Amniotic stem cell (primary cell): ENCODE data around the gene CIART.
A peak's percentile ranks its signal among the peaks of the same experiment; 100 is the strongest.
"Not testable (repeated sequence)": the region's sequence is repeated elsewhere in the genome, so short reads cannot be mapped to it uniquely, and the experiment has no call there.

Experiments used
- DNase-seq: peaks from one replicate; lab custom pipeline; 2025; lab: John Stamatoyannopoulos, UW

Gene CIART, protein sequence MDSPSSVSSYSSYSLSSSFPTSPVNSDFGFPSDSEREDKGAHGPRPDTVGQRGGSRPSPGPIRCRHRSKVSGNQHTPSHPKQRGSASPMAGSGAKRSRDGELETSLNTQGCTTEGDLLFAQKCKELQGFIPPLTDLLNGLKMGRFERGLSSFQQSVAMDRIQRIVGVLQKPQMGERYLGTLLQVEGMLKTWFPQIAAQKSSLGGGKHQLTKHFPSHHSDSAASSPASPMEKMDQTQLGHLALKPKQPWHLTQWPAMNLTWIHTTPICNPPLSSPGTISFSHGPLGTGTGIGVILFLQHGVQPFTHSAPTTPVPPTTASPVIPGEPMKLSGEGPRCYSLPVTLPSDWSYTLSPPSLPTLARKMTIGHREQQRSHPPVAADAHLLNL

GRCh38 chr1:150281758-150282557 is at the start of gene CIART:
Gene CIART (plus strand): TSS chr1:150282554. CDS start chr1:150283268, 714 bp downstream.
- DNase-seq, result peak; percentile 98

- DNase-seq, result not testable (repeated sequence)
Measured at GRCh38 chr1:150232921-150233320, 49.4 kb upstream of the CIART start.

DNA sequence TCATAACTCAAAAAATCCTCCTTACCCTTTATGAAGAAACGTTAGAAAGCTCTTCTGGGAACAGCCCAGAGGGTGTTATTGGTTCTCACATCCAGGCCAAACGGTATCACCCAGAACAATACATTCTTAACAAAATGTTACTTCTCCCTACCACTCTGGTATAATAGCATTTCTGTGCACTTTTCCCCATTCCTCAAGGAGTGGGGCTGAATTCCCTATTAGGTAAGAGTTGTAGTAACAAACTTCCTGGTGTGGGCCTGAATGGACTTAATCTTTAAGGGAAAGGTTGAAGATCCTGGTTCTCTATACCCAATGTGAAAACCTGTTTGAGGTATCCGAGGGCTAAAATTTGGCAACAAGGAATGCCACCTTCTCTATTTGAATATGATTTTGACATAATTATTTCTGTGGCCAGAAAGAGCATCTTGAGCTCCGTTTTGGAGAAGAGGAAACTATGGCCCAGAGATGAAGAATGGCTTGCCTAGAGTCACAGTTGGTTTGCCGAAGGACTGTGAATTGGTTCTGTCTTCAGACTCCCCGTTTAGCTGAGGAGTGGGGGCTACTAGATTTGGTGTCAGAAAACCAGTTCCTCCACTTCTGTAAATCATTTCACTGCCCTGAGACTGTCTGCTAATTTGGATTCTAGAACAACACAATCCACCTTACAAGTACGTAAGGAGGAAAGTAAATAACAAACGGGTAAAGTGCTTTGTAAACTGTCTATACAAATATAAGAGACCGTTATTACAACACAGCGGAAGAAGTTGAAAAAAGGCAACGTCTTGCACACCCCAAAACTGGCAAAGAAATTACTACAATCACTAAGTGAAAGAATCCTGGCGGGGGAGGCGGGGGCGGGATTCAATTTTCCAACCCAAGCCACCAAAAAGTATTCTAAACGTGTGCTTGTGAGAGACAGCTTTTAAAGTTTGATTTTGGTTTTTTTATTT is 48.7 kb upstream of the CIART start:
- no peak for DNase-seq

DNA sequence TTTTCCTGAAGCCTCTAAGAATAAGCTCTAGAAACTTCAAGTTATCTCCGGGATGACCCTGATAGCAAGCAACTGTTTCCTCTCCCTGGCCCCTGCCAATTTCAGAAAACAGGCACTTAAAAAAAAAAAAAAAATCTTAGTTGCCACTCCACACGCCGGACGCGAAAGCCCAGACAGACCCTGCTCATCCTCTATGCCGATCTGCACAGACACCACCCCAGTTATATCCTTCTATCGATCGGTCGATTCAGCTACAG is 48.1 kb upstream of the CIART start:
- DNase-seq, result no peak

GRCh38 chr1:150234566-150235293 is 47.6 kb upstream of the CIART start:
- DNase-seq, result peak; percentile 77

GRCh38 chr1:150235294-150235851 is 47.0 kb upstream of the CIART start:
- no peak for DNase-seq

DNA sequence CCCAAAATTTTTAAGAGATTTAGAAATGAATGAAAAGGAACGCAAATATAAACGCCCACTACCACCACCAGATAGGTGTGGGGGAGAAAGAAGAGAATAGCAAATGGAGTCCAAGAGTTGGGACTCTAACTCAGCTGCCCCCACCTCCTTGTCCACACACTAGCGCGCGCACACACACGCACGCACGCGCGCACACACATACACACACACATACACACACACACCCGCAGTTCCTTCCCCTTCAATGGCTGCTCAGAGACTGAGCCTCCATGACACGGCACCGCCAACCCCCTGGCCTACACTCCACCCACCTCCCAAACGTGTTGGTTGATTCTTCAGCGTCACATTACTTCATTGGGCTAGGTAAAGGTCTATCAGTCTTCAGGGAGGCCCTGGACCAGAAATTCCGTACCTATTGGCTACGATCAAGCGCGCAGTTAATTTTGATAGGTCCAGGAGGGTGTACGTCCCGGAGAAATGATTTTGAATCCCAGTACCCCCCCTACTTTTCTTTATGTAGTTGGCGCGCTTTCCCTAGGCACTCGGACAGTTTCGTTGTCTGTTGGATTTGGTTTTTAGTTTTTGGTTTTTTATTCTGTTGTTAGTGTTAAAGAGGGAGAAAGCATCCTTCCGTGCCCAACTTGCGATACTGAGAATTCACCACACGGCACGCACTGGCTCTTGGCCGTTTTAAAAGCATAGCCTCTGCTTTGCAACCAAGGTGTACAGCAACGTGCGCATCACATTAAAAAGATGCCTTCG is 46.3 kb upstream of the CIART start, which contains the start of gene ANP32E:
ANP32E (minus strand) TSS at position 261 of the 762 bp plus-strand sequence. CDS start 326 bp downstream, outside the sequence.
- DNase-seq, result peak; percentile 98

DNA sequence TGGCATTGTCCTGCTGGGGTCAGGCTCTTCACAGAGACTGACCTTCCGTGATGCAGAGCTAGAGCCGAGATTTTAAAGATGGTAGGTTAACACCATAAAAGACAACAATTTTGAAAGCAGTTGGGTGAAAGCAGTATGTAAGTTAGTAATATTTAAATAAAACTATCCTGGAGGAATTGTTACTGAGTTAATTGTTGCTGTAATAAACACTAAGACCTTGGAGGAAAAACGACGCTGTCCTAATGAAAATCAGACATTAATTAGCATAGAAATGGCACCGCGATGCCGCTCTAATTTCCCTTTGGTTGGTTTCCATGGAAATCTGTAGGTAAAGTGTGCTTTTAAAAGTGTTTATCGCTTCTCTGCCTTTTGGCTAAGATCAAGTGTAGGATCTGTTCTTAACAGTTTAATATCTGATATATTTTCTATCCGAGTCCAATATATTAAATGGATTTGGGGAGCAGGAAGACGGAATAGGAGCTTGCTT is 45.7 kb upstream of the CIART start:
- no peak for DNase-seq

GRCh38 chr1:150237176-150237575 is 45.2 kb upstream of the CIART start:
- not testable (repeated sequence) for DNase-seq

DNA sequence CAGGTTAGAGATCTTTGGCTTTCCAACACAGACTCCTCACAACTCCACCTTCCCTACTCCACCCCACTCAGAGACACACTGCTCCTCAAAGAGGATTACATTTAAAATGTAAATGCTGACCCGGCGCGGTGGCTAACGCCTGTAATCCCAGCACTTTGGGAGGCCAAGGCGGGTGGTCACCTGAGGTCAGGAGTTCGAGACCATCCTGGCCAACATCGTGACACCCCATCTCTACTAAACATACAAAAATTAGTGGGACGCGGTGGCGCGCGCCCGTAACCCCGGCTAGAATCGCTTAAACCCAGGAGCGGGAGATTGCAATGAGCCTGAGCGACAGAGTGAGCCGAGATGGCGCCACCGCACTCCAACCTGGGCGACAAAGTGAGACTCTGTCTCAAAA is 44.6 kb upstream of the CIART start:
- no peak for DNase-seq

GRCh38 chr1:150243003-150243402 is 39.4 kb upstream of the CIART start:
- DNase-seq, result no peak

DNA sequence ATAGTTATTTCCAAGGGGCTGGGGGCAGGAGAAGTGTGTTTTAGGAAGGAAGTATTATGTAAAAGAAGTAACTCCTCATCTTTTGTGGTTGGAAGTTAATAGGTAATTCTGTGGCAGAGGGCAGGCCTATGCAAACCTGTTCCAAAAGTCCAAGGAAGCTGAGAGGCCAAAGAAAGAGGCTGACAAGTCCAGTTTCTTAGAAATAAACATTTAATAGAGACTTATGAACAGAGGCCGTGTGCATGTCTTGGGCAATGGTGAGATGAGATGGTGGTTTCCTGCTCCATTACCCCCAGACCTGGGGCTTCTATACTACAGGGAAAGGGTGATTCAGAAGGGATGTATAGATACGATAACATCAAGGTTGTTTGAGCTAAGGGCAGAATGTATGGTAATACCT is 32.4 kb upstream of the CIART start:
- DNase-seq, result no peak

- no peak for DNase-seq
Measured at GRCh38 chr1:150256198-150256553, 26.2 kb upstream of the CIART start.

DNA sequence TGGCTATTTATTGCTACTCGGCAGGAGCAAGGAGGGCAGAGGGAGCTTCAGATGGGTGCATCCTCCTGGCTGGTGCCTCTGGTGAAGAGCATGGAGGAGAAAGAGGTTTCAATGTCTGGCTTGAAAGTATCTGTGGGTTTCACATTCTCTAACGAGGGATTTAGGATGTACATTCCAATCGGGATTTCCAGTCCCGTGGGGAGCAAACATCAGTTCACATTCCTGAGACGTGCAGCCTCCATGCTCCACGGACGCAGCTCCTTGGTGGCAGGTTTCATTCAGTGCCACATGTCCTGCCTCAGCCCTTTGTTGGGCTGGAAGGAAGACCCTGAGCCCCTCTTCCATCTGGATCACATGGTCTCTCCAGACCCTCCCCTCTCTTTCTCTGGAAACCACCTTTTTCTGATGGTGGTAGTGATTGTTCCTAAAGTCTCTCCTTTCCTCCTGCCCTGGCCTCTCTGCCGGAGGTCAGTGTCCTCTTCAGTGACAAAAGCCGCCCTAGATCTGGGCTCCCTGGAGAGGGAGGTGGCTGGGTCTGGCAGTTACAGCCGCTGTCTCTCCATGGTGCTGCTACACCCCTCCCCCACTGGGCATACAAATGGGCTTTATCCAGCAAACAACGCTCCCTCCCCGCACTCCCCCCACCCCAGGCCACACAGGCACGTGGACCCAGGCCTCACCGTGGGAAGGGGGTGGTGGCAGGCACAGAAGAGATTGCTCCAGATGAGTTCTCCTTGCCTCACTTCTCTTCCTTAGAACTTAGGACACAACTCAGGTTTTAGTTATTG is 25.6 kb upstream of the CIART start:
- DNase-seq, result no peak

- no peak for DNase-seq
Measured at GRCh38 chr1:150257624-150258585, 24.4 kb upstream of the CIART start, which contains the start of gene CA14. Gene CA14 (plus strand): TSS chr1:150257774. CDS start chr1:150258129, 355 bp downstream.

- no peak for DNase-seq
Measured at GRCh38 chr1:150259217-150259616, 23.1 kb upstream of the CIART start.

- DNase-seq, result no peak
Measured at GRCh38 chr1:150259758-150260669, 22.3 kb upstream of the CIART start.
